ENCODE data around the gene TWIST1. TPM values are rescaled to one million over a fixed set of nuclear protein-coding genes. Genes with fewer than 3 reads are reported as not detected.

TWIST1 gene
- total and polyA plus RNA-seq, 2 of the 13 experiments (the other 11 are each of a cell fraction or from before 2014, with no cell fraction given) = not detected

- ChIA-PET CTCF (ENCODE audit: low intra/inter-chr PET ratio, low total read pairs) (no interaction called here), POLR2A (no interaction called here)
- Histone ChIP-seq H3K27me3 (ENCODE audit: control insufficient read depth in 1 of 2, insufficient read depth in 2 of 2, low read length in 2 of 2) (no peaks in the 10 kb centered on the region), H3K4me1 (ENCODE audit: insufficient read depth, low read length) (no peaks in the 10 kb centered on the region), H3K4me2 (ENCODE audit: low read depth, low read length) (no peak overlapping the region), H4K20me1 (ENCODE audit: insufficient read depth, low read length) (no peaks in the 10 kb centered on the region), H2AFZ (ENCODE audit: low read length) (no peak overlapping the region), H3K9me3 (ENCODE audit: low read length) (peaks cover 21% of the 10 kb centered on the region), H3K79me2 (ENCODE audit: insufficient read depth, low read length) (no peaks in the 10 kb centered on the region), H3K4me3 (replicated peaks in 1 of 3; ENCODE audit: insufficient read depth in 1 of 3, low read depth in 2 of 3, low read length in 3 of 3) (no peak overlapping the region), H3K9ac (ENCODE audit: insufficient read depth, low read depth, low read length) (no peak overlapping the region), H3K36me3 (replicated peaks in 1 of 2; ENCODE audit: control insufficient read depth in 1 of 2, insufficient read depth in 2 of 2, low read length in 2 of 2) (no peaks in the 10 kb centered on the region), H3K27ac (ENCODE audit: extremely low read length, insufficient read depth, low read length) (no peak overlapping the region)
- 1% methylated on average over 2 of the region's 2 CpGs for WGBS (ENCODE audit: low lambda C conversion rate)
- BruUV-seq (replicated peaks) = no TSS peak
- ATAC-seq (no peak), DNase-seq (ENCODE audit: low spot score) (no peak), FAIRE-seq (no peak)
- in situ Hi-C loops (cut with HindIII; ENCODE audit: extremely low pct_ligation_motif_present, low pct_unique_long_range_greater_than_20kb) = no loop called here
- intact Hi-C loops (cut with micrococcal nuclease; ENCODE audit: unreplicated experiment) = no loop called here
- TF ChIP-seq MEIS2 (CRISPR knock-in tag; IDR thresholded peaks at IDR 0.05) (no peak), ZHX1 (CRISPR knock-in tag; IDR thresholded peaks at IDR 0.05; ENCODE audit: low read depth) (no peak), ZNF124 (CRISPR knock-in tag; IDR thresholded peaks at IDR 0.05) (no peak), ZNF629 (CRISPR knock-in tag; conservative IDR thresholded peaks at IDR 0.05) (no peak), PPARG (CRISPR knock-in tag; conservative IDR thresholded peaks at IDR 0.05) (no peak), FOXK1 (CRISPR knock-in tag; IDR thresholded peaks at IDR 0.05; ENCODE audit: borderline replicate concordance, low read depth) (no peak), ZNF639 (CRISPR knock-in tag; conservative IDR thresholded peaks at IDR 0.05) (no peak), HOMEZ (CRISPR knock-in tag; IDR thresholded peaks at IDR 0.05; ENCODE audit: low read depth) (no peak), ZNF576 (CRISPR knock-in tag; IDR thresholded peaks at IDR 0.05) (no peak), ZBTB49 (CRISPR knock-in tag; IDR thresholded peaks at IDR 0.05; ENCODE audit: borderline replicate concordance) (no peak), SRSF1 (optimal IDR thresholded peaks at IDR 0.05; ENCODE audit: low read depth, low read length) (no peak), ARID4A (CRISPR knock-in tag; IDR thresholded peaks at IDR 0.05; ENCODE audit: borderline replicate concordance) (no peak)
Measured at GRCh38 chr7:19090526-19090925, 26.9 kb downstream of the TWIST1 start.

Measured in HepG2 (cell line).